Measurements from ENCODE around the gene GPR39.
"Not testable (repeated sequence)": the region's sequence is repeated elsewhere in the genome, so short reads cannot be mapped to it uniquely, and the experiment has no call there.

Gene GPR39

DNA sequence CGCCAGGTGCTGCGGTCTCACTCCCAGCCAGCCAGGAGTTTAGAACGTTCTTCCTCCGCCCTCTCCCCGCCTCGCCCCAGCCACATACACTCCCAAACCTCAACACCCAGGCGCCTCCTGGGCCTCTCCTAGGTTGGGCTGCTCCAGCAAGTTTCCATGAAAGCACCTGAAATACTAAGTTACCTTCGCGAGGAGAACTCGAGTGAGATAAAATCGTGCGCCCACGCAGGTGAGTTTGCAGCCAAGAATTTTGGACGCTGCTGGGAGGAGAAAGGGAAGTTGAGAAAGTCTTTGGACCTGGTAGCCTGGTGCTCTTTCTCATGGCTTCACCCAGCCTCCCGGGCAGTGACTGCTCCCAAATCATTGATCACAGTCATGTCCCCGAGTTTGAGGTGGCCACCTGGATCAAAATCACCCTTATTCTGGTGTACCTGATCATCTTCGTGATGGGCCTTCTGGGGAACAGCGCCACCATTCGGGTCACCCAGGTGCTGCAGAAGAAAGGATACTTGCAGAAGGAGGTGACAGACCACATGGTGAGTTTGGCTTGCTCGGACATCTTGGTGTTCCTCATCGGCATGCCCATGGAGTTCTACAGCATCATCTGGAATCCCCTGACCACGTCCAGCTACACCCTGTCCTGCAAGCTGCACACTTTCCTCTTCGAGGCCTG, at the start of gene GPR39:
Gene GPR39, plus strand, starts transcription at position 83 of the 673 bp plus-strand sequence.
- DNase-seq (ENCODE audit: low spot score): no peak

DNA sequence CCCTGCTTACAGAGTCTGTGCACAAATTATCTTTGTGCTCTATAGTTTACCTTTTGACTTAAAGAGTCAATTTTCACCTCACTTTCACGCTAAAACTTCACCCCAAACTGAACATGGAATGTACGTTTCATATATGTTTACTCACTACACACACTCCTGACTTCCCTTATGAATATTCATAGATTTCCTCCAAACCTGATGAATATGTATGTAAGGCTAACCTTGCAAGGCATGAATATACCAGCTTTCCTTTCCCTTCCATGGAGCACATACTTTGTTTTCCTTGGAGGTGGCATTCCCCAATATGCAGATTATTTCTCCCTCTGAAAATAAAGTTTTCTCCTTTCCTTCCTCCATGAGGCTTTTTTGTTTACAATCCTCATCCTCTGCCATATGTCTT, 48.4 kb upstream of the GPR39 start:
- no peak for DNase-seq (ENCODE audit: low spot score)

GRCh38 chr2:132372276-132372675, 44.3 kb upstream of the GPR39 start:
- no peak for DNase-seq (ENCODE audit: low spot score)

DNA sequence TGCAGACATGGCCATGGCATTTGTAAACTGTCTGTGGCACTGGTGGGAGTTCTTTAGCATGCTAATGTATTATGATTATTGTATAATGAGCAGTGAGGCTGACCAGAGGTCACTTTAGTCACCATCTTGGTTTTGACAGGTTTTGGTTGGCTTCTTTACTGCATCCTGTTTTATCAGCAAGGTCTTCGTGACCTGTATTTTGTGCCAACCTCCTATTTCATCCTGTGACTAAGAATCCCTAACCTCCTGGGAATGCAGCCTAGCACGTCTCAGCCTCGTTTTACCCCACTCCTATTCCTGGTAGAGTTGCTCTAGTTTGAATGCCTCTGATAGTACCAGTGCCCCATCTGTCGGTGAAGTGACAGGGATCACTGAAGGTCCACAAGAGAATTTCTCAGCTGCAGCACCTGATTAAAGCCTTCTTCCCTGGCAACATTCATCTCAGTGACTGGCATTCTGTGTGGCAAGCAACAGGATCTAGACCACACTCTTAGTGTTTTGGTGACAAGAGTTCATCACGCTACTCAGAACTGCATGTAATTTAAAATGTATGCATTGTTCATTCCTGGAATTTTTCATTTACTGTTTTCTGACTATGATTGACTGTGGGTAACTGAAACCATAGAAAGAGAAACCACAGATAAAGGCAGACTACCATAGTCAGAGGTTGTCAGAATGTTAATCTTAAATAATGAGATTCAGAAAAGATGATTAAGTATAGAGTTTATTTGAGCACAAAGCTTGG, 43.0 kb upstream of the GPR39 start:
- no peak for DNase-seq (ENCODE audit: low spot score)

- no peak for DNase-seq (ENCODE audit: low spot score)
These were observed 42.5 kb upstream of the GPR39 start for GRCh38 chr2:132374151-132374550.

DNA sequence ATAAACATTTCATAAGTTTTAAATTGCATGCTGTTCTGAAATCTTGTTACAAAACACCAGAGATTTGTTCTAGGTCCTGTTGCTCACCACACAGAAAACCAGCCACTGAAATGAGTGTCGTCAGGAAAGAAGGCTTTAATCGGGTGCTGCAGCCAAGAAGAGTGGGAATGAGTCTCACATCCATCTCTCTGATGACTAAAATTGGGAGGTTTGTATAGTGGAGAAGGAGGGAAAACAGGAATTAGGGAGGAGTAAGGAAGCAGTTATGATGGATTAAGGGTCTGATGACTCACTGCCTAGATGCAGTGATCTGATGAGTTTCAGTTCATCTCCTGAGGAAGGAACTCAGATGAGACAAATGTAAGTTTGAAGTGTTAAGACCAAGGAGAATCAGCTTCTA, 42.1 kb upstream of the GPR39 start:
- DNase-seq (ENCODE audit: low spot score): no peak

GRCh38 chr2:132374961-132375360, 41.6 kb upstream of the GPR39 start:
- DNase-seq (ENCODE audit: low spot score): no peak

GRCh38 chr2:132381376-132381775, 35.2 kb upstream of the GPR39 start:
- DNase-seq (ENCODE audit: low spot score): no peak

GRCh38 chr2:132383956-132384355, 32.6 kb upstream of the GPR39 start:
- DNase-seq (ENCODE audit: low spot score): no peak

DNA sequence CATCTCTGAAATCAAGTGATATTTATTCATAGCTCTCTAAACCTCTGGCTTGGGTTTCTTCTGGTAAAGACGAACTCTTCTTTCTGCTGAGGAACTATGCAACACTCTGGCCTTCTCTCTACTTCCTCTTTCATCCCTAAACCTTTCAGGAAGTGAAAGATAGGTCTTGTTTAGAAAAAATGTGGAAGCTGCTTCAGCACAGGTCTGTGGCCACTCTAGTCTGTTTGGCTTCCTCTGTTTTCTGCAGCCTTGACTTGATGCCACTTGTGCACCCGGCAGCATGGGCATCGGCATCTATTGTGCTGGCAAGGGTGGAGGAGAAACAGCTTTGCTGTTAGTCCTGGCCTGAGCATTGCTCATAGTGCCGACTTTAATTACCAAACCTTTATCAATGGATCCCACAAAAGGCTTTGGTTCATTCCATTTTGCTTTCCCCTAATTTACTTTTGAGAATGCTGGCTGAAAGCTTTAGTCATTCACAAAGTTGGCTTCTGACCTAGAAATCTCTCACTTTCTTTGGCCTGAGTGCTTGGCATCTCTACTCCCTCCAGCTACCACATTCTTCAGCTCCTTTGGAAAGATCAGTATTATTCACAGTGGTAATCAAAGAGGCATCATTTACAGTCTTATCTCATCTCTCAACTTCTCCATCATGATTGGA, 32.0 kb upstream of the GPR39 start:
- DNase-seq (ENCODE audit: low spot score): peak; percentile 0

- DNase-seq (ENCODE audit: low spot score): no peak
These were observed 29.5 kb upstream of the GPR39 start for GRCh38 chr2:132387126-132387525.

- DNase-seq (ENCODE audit: low spot score): no peak
These were observed 26.5 kb upstream of the GPR39 start for GRCh38 chr2:132390076-132390475.

GRCh38 chr2:132391378-132391777, 25.2 kb upstream of the GPR39 start:
- DNase-seq (ENCODE audit: low spot score): no peak

- no peak for DNase-seq (ENCODE audit: low spot score)
These were observed 24.4 kb upstream of the GPR39 start for GRCh38 chr2:132392221-132392620.

DNA sequence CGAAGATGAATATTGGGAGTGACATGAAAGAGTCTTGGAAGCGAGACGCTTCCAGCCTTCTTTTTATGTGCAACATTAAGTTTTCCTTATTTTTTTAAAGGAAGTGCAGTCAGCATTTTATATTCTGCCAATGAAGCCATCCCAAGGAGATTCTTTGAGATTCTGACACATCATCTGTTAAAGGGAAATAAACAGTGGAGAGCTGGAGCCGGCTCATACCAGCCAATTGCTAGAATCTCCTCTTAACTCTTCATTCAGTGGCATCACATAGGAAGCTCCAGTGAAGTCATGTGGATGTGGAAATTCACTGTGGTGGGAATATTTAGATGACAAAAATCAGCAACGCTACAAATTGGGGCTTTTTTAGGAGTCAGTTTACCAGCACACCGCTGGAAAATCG, 23.7 kb upstream of the GPR39 start:
- DNase-seq (ENCODE audit: low spot score): no peak

- DNase-seq (ENCODE audit: low spot score): not testable (repeated sequence)
These were observed 19.6 kb upstream of the GPR39 start for GRCh38 chr2:132397042-132397441.

GRCh38 chr2:132400169-132400900, 16.3 kb upstream of the GPR39 start:
- no peak for DNase-seq (ENCODE audit: low spot score)

DNA sequence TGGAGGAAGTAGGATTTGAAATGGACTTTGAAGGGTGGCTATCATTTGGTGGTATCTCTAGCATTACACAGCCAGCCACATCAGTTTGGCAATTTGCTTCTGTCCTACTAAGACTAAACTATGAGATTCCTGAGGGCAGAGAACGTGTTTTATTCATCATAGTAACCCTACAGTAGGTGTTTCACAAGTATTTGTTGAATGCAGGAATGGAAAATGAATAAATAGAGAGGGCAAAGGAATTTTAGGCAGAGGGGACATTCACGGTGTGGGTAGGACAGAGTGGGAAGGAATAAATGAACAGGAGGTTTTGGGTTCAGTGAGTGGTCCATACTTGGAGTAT, 15.7 kb upstream of the GPR39 start:
- no peak for DNase-seq (ENCODE audit: low spot score)

DNA sequence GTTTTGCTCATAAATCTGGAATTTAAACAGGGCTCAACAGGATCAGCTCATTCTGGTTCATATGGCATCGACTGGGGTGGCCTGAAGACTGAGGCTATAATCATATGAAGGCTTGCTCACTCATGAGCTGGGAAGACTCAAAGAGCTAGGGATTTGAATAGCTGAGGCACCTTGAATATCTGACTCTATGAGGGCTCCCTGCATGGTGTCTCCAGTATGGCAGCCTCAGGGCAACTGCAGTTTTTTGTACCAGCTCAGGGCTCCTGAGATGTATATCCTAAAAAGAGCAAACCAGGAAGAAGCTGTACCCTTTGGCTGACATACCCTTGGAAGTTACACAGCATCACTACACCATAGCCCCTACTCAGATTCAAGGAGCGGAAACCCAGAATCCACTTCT, 15.3 kb upstream of the GPR39 start:
- no peak for DNase-seq (ENCODE audit: low spot score)

DNA sequence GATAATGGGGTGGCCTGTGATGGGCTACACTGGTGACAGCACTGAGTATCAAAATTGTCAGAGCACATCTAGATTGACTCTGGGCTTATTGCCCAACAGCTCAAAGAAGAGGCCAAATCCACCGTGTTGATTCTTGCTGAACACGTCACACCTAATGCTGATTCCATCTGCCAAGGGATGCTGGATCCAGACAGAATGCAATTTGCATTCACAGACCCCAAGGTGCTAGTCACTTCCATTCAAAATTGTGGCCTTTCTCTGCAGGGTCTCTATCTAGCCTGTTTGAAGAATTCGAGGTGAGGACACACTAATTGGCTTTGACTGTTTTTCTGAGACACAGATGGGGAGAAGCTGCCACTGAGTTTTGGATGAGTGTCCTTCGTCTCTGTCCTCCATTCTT, 13.5 kb upstream of the GPR39 start:
- no peak for DNase-seq (ENCODE audit: low spot score)

- DNase-seq (ENCODE audit: low spot score): no peak
These were observed 12.5 kb upstream of the GPR39 start for GRCh38 chr2:132404056-132404455.

DNA sequence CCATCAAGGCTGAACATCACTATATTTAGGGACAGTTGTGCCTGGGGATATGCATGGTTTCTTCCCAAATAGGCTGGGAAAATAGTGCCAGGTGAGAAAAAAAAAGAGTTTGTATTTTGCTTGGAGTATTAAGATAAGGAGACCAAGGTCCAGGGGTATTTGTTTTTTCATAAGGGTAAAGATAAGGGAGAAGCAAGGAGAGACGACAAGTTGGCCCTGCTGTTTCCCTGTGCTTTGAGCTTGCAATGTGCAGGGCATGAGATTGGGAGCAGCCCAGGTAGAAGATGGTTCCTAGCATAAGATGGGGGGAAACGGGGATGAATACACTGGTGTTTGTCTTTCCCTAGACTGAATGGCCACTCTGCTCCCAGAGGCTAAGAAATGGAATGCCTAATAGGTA, 8.8 kb upstream of the GPR39 start:
- no peak for DNase-seq (ENCODE audit: low spot score)

DNA sequence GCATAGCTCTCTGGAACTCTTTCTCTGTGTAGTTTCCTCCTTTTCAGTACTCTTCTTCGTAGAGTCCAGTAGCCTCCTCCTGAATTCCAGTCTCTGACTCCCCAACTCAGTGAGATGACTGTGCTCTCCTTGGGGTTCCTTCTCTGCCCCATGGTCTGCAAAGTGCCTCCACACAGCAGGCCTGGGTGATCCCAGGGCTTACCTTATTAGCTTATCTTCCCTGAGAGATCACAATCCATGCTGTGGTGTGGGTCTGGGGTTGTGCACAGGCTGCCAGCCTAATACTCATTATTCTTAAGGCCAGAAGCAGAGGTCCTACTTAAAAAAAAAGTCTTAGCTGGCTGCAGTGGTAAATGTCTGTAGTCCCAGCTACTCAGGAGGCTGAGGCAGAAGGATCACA, 4.6 kb upstream of the GPR39 start:
- DNase-seq (ENCODE audit: low spot score): no peak

Data from cerebellar cortex (tissue), 1 donor.